Spleen (tissue), 11 donors: ENCODE measurements around the gene PGAP2. TPM values are rescaled to one million over a fixed set of nuclear protein-coding genes. Genes with fewer than 3 reads are reported as not detected.
A peak's percentile ranks its signal among the peaks of the same experiment; 100 is the strongest.

Experiments used
- DNase-seq: peaks from one replicate; pipeline ENCODE4 v3.0.0-alpha.2; 2020
- H3K27ac ChIP-seq, 8 donors: fragments of 200-600 bp; sonication (generic) in 7 of 8; 1 replicate in 4 of 8; 2 replicates in 4 of 8; pipeline versions ENCODE4 v1.5.0 to v1.8.0; 2016 to 2021; ENCODE audit warnings: inconsistent platforms in 4 of 8, mild to moderate bottlenecking in 4 of 8, moderate library complexity in 1 of 8
- H3K27me3 ChIP-seq, 7 donors: fragments of 200-600 bp; sonication (generic) in 6 of 7; replicated peaks in 1 of 7; 1 replicate in 4 of 7; 2 replicates in 3 of 7; pipeline versions ENCODE4 v1.5.0 to v1.8.0; 2016 to 2021; ENCODE audit warnings: inconsistent platforms in 3 of 7, mild to moderate bottlenecking in 1 of 7
- H3K36me3 ChIP-seq, 6 donors: fragments of 200-600 bp; sonication (generic) in 5 of 6; 1 replicate in 4 of 6; 2 replicates in 2 of 6; pipeline versions ENCODE4 v1.5.0 to v1.8.0; 2016 to 2021; ENCODE audit warnings: inconsistent platforms in 2 of 6
- H3K4me1 ChIP-seq, 6 donors: fragments of 200-600 bp; sonication (generic) in 5 of 6; 1 replicate in 3 of 6; 2 replicates in 3 of 6; pipeline versions ENCODE4 v1.5.0 to v1.8.0; 2016 to 2021; ENCODE audit warnings: inconsistent platforms in 3 of 6
- H3K4me3 ChIP-seq, 8 donors: fragments of 200-600 bp; sonication (generic) in 7 of 8; 1 replicate in 4 of 8; 2 replicates in 4 of 8; pipeline versions ENCODE4 v1.5.0 to v1.8.0; 2016 to 2021; ENCODE audit warnings: inconsistent platforms in 4 of 8, mild to moderate bottlenecking in 4 of 8, moderate library complexity in 2 of 8
- H3K9me3 ChIP-seq, 8 donors: fragments of 200-600 bp; sonication (generic) in 7 of 8; 1 replicate in 4 of 8; 2 replicates in 4 of 8; pipeline versions ENCODE4 v1.5.0 to v1.8.0; 2016 to 2021; ENCODE audit warnings: inconsistent platforms in 4 of 8
- POLR2A ChIP-seq, 3 donors: fragments of 450-650 bp; IDR thresholded peaks; one replicate each; pipeline ENCODE4 v1.5.1; 2017; ENCODE audit warnings: antibody characterized with exemption in 3 of 3, mild to moderate bottlenecking in 1 of 3
- POLR2AphosphoS5 ChIP-seq, 3 donors: sonication (generic); formaldehyde crosslinking; IDR thresholded peaks; one replicate each; pipeline ENCODE4 v1.5.1; 2017; ENCODE audit warnings: antibody characterized with exemption in 3 of 3
- WGBS, 5 donors: extraction: QIAGEN DNeasy Blood & Tissue Kit in 3 of 5; methylation state at CpG; one replicate each; pipeline versions ENCODE4 v1.1.5 to v1.1.7; 2013 to 2018; 5-methylcytosine and 5-hydroxymethylcytosine counted together
- intact Hi-C: fragments of 100-400 bp; cut with DNase I; formaldehyde crosslinking; loops from one replicate; pipeline ENCODE4 v1.15.0; 2023; ENCODE audit warnings: low total_unique reads
- polyA plus RNA-seq, 3 donors: library from polyadenylated mRNA; stranded (reverse); fragments of 200-250 nt; gene quantifications; one replicate each; pipeline ENCODE4 v1.2.1, GENCODE V29; 2013
- total RNA-seq, 7 donors: library from RNA; depleted of rRNA in 3 of 7; stranded (reverse); fragments of >200 nt in 3 of 7; fragmentation: NEBNext Ultra II Directional in 4 of 7; extraction: Animal tissue kit (Norgen Biotek cat#: 25700) in 4 of 7; gene quantifications; one replicate each; pipeline versions ENCODE4 v1.1.0 to v1.2.1, GENCODE V29; 2016 to 2021
- TF ChIP-seq, protein P1 (sequence below), 11 experiments: fragments of 200-600 bp in 7 of 11; fragments of 450-650 bp in 4 of 11; sonication (generic) in 4 of 11; IDR thresholded peaks in 8 of 11; conservative IDR thresholded peaks in 3 of 11; 1 replicate in 7 of 11; 2 replicates in 4 of 11; pipeline versions ENCODE4 v1.4.0 to v1.8.0; 2016 to 2021; ENCODE audit warnings: antibody characterized with exemption in 11 of 11, inconsistent platforms in 4 of 11, mild to moderate bottlenecking in 1 of 11
- donor health status: healthy with polysubstance abuse.
- donor health status: DM: no; HTN: no; CAD: no; lungs with moderate emphysema.
- donor health status: DM: no; HTN: no; CAD: no.
- donor health status: Bipolar disorder and iron deficiency.
- donor health status: healthy.
- donor health status: DM: no; HTN: no; CAD: no.
- donor health status: DM: yes; HTN: yes; CAD: no.

PGAP2 gene
- total and polyA plus RNA-seq, 10 donors: 10.7 to 22.2 (median 15.0) TPM

DNA sequence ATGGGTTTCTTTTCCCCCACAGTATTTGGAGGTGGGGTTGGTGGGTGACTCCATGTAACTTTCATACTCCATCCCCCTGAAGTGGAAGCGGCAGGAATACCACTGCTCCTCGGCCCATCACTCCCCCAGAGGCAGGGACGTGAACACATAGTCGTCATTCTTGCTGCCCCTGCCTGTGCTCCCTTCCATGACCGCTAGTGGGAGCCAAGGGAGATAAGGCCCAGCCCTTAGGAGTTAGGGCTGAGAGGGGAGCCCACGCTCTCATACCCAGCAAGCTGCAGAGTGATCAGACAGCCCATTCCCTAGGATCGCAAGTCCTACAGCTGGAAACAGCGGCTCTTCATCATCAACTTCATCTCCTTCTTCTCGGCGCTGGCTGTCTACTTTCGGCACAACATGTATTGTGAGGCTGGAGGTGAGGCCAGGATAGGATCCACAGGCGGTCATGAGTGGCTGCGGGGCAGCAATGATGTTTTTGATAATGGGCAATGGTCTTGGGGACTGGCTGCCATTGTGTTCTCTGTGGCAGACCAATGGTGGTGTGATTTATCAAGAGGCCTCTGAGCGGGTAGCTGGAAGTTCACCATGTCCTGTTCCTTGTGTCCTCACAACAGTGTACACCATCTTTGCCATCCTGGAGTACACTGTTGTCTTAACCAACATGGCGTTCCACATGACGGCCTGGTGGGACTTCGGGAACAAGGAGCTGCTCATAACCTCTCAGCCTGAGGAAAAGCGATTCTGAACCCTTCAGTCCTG lies 16.5 kb downstream of the PGAP2 start:
- peak; percentile 90 for DNase-seq
- 58 to 72% (median 71%) methylated on average over 13 to 18 of the region's 18 CpGs for WGBS, 5 donors
- peak; percentile 52 to 89 (median 65) for TF ChIP-seq POLR2AphosphoS5 (IDR thresholded peaks at IDR 0.05)
- TF ChIP-seq POLR2A (IDR thresholded peaks at IDR 0.05): no peak
- TF ChIP-seq, protein P1, sequence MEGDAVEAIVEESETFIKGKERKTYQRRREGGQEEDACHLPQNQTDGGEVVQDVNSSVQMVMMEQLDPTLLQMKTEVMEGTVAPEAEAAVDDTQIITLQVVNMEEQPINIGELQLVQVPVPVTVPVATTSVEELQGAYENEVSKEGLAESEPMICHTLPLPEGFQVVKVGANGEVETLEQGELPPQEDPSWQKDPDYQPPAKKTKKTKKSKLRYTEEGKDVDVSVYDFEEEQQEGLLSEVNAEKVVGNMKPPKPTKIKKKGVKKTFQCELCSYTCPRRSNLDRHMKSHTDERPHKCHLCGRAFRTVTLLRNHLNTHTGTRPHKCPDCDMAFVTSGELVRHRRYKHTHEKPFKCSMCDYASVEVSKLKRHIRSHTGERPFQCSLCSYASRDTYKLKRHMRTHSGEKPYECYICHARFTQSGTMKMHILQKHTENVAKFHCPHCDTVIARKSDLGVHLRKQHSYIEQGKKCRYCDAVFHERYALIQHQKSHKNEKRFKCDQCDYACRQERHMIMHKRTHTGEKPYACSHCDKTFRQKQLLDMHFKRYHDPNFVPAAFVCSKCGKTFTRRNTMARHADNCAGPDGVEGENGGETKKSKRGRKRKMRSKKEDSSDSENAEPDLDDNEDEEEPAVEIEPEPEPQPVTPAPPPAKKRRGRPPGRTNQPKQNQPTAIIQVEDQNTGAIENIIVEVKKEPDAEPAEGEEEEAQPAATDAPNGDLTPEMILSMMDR (IDR thresholded peaks at IDR 0.05 in 8 of 11, conservative IDR thresholded peaks at IDR 0.05 in 3 of 11): peak; percentile 78 to 97 (median 91)
- H3K4me1 ChIP-seq: peaks cover 0 to 58% (median 33%) of the 10 kb centered on the region in 6 donors
- no peaks in the 10 kb centered on the region for H3K9me3 ChIP-seq
- H3K36me3 ChIP-seq: peaks cover 0 to 57% (median 37%) of the 10 kb centered on the region in 6 donors
- H3K4me3 ChIP-seq: peak overlapping the region in 1 of 8 donors; percentile 15
- H3K27me3 ChIP-seq: no peaks in the 10 kb centered on the region
- intact Hi-C loops: no loop called here
- H3K27ac ChIP-seq: peak overlapping the region in 7 of 8 donors; percentile 12 to 76 (median 64)

DNA sequence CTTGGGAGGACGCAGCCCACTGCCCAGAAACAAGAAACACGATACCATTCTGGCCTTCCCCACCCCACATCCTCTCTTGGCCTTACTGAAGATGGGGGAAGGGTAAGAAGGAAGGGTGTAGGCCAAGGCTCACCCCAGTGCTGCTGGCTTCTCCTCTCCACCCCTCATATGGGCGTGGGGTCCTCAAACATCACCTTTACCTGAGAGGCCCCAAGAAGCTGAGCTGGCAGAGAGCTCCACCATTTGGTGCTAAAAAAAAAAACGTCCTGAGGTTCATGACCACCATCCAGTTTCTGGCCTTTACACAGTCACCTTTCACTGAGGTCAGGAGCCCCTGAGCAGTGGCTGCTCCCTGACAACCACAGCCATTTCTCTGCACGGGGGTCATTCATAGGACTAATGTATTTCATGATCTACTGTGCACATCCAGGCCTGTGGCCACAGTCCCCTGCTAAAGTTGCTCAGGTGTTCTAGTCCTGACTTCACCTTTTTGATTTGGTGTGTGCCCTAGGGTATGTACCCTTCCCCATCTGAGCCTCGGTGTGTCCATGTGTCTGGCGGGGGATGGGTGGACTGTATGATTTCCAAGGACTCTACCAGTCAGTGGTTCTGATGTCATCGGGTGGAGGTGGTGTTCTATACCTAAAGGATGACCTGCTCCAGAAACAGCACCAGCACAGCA lies 17.3 kb downstream of the PGAP2 start:
- no peaks in the 10 kb centered on the region for H3K27me3 ChIP-seq
- WGBS, 5 donors: 73 to 83% (median 77%) methylated on average over 8 of the region's 8 CpGs
- H3K36me3 ChIP-seq: peaks cover 0 to 65% (median 44%) of the 10 kb centered on the region in 6 donors
- no peaks in the 10 kb centered on the region for H3K9me3 ChIP-seq
- intact Hi-C loops: no loop called here
- DNase-seq: peak; percentile 45
- peak overlapping the region in 5 of 8 donors; percentile 26 to 76 (median 69) for H3K27ac ChIP-seq
- peak overlapping the region in 1 of 8 donors; percentile 15 for H3K4me3 ChIP-seq
- TF ChIP-seq, protein P1 (IDR thresholded peaks at IDR 0.05 in 8 of 11, conservative IDR thresholded peaks at IDR 0.05 in 3 of 11): no peak
- TF ChIP-seq POLR2A (IDR thresholded peaks at IDR 0.05) (no peak), POLR2AphosphoS5 (IDR thresholded peaks at IDR 0.05) (no peak)
- peaks cover under 1 to 65% (median 40%) of the 10 kb centered on the region in 6 donors for H3K4me1 ChIP-seq

DNA sequence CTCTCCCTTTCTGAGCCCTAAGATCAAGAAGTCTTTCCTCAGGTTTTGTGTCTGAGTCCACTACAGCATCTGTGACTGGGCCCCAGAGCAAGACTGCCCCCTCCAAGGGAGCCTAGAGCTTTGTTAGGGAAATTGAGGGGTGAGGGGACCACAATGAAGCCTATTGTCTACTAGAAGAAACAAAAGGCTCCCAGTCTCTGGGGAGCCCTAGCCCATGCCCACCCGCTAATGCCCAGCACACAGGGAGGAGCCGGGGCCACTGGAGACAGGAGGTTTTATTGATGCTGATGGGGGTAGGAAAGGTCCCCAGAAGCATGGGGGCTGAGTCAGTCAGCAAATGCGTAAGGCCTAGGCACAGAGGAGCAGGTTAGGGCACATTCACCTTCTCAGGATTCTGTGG lies 18.4 kb downstream of the PGAP2 start:
- peaks cover 0 to 76% (median 44%) of the 10 kb centered on the region in 6 donors for H3K36me3 ChIP-seq

More for the DNA sequence above, 18.4 kb downstream of the PGAP2 start:
- Histone ChIP-seq H3K4me3 (no peak overlapping the region), H3K27me3 (no peaks in the 10 kb centered on the region), H3K4me1 (peaks cover 12 to 76% (median 51%) of the 10 kb centered on the region in 6 donors), H3K9me3 (no peaks in the 10 kb centered on the region), H3K27ac (peak overlapping the region in 4 of 8 donors; percentile 1 to 76 (median 72))
- WGBS, 5 donors: 94 to 100% (median 95%) methylated on average over 3 of the region's 3 CpGs
- TF ChIP-seq POLR2A (IDR thresholded peaks at IDR 0.05) (no peak), POLR2AphosphoS5 (IDR thresholded peaks at IDR 0.05) (no peak)
- TF ChIP-seq, protein P1 (IDR thresholded peaks at IDR 0.05 in 8 of 11, conservative IDR thresholded peaks at IDR 0.05 in 3 of 11): no peak
- DNase-seq: peak; percentile 48
- intact Hi-C loops: no loop called here
